ENCODE results near the gene ERFE.

The ERFE gene

GRCh38 chr2:238154570-238154969, 4.2 kb upstream of the ERFE start:
- H3K4me3 ChIP-seq: no peak overlapping the region
- no peak for TF ChIP-seq CTCF (IDR thresholded peaks at IDR 0.05)
- no peak for DNase-seq (ENCODE audit: low spot score)
- H3K27ac ChIP-seq: no peak overlapping the region

- no peak for TF ChIP-seq CTCF (IDR thresholded peaks at IDR 0.05)
- Histone ChIP-seq H3K4me3 (no peak overlapping the region), H3K27ac (peak overlapping the region in 1 of 2 donors; percentile 24)
- no peak for DNase-seq (ENCODE audit: low spot score)
Measured at GRCh38 chr2:238155051-238155760, 3.6 kb upstream of the ERFE start.

- Histone ChIP-seq H3K27ac (peak overlapping the region in 1 of 2 donors; percentile 24), H3K4me3 (no peak overlapping the region)
- DNase-seq (ENCODE audit: low spot score): no peak
- no peak for TF ChIP-seq CTCF (IDR thresholded peaks at IDR 0.05)
Measured at GRCh38 chr2:238155761-238156694, 2.7 kb upstream of the ERFE start.

- no peak for TF ChIP-seq CTCF (IDR thresholded peaks at IDR 0.05)
- no peak overlapping the region for H3K27ac ChIP-seq
- no peak overlapping the region for H3K4me3 ChIP-seq
- DNase-seq (ENCODE audit: low spot score): no peak
Measured at GRCh38 chr2:238157506-238158017, 1.2 kb upstream of the ERFE start.

- no peak overlapping the region for H3K4me3 ChIP-seq
- H3K27ac ChIP-seq: no peak overlapping the region
- no peak for DNase-seq (ENCODE audit: low spot score)
- TF ChIP-seq CTCF (IDR thresholded peaks at IDR 0.05): no peak
Measured at GRCh38 chr2:238158018-238158508, 707 bp upstream of the ERFE start.

GRCh38 chr2:238159071-238159539, 335 bp downstream of the ERFE start:
- Histone ChIP-seq H3K4me3 (peak overlapping the region; percentile 65), H3K27ac (no peak overlapping the region)
- TF ChIP-seq CTCF (IDR thresholded peaks at IDR 0.05): no peak
- no peak for DNase-seq (ENCODE audit: low spot score)
